ENCODE data around the gene C12orf57. TPM values are rescaled to one million over a fixed set of nuclear protein-coding genes. Genes with fewer than 3 reads are reported as not detected.

Gene C12orf57
- total RNA-seq, 4 donors from 2014 or later = 280 to 555 (median 413) TPM

GRCh38 chr12:6978611-6979011 lies 34.8 kb downstream of the C12orf57 start:
- no peak for ATAC-seq (ENCODE audit: low FRiP score)
- DNase-seq (ENCODE audit: low spot score) = no peak
- no peak for TF ChIP-seq CTCF (IDR thresholded peaks at IDR 0.05)

GRCh38 chr12:6979021-6979420 lies 35.2 kb downstream of the C12orf57 start:
- TF ChIP-seq CTCF (IDR thresholded peaks at IDR 0.05) = no peak
- DNase-seq (ENCODE audit: low spot score) = no peak
- ATAC-seq (ENCODE audit: low FRiP score) = no peak

GRCh38 chr12:6979453-6979852 lies 35.6 kb downstream of the C12orf57 start:
- no peak for ATAC-seq (ENCODE audit: low FRiP score)

GRCh38 chr12:6980075-6980474 lies 36.3 kb downstream of the C12orf57 start:
- no peak for TF ChIP-seq CTCF (IDR thresholded peaks at IDR 0.05)
- DNase-seq (ENCODE audit: low spot score) (no peak), ATAC-seq (ENCODE audit: low FRiP score) (no peak)

More at GRCh38 chr12:6979453-6979852, 35.6 kb downstream of the C12orf57 start:
- TF ChIP-seq CTCF (IDR thresholded peaks at IDR 0.05) = no peak
- no peak for DNase-seq (ENCODE audit: low spot score)

GRCh38 chr12:6980740-6981139 lies 36.9 kb downstream of the C12orf57 start:
- ATAC-seq (ENCODE audit: low FRiP score) (no peak), DNase-seq (ENCODE audit: low spot score) (no peak)
- TF ChIP-seq CTCF (IDR thresholded peaks at IDR 0.05) = no peak

- no peak for ATAC-seq (ENCODE audit: low FRiP score)
- no peak for TF ChIP-seq CTCF (IDR thresholded peaks at IDR 0.05)
- DNase-seq (ENCODE audit: low spot score) = no peak
Measured at GRCh38 chr12:6981152-6982052, 37.6 kb downstream of the C12orf57 start.

- no peak for ATAC-seq (ENCODE audit: low FRiP score)
- no peak for TF ChIP-seq CTCF (IDR thresholded peaks at IDR 0.05)
- DNase-seq (ENCODE audit: low spot score) = no peak
Measured at GRCh38 chr12:6982532-6982931, 38.7 kb downstream of the C12orf57 start.

Measured in omental fat pad (tissue), 4 donors.